HepG2 (cell line): ENCODE data around the gene PIM3. TPM values are rescaled to one million over a fixed set of nuclear protein-coding genes. Genes with fewer than 3 reads are reported as not detected.
A peak's percentile ranks its signal among the peaks of the same experiment; 100 is the strongest.

ENCODE experiments used
- DZIP1 ChIP-seq: sonication (generic); formaldehyde crosslinking; IDR thresholded peaks from 2 replicates; pipeline ENCODE4 v1.5.0; 2020; ENCODE audit warnings: mild to moderate bottlenecking, missing genetic modification reagents
- FOXP4 ChIP-seq: sonication (generic); formaldehyde crosslinking; IDR thresholded peaks from 2 replicates; pipeline ENCODE4 v1.4.0; 2020; ENCODE audit warnings: missing genetic modification reagents
- HNF1B ChIP-seq: sonication (generic); formaldehyde crosslinking; IDR thresholded peaks from 2 replicates; pipeline ENCODE4 v1.5.1; 2020; ENCODE audit warnings: mild to moderate bottlenecking, moderate library complexity, missing genetic modification reagents
- JUN ChIP-seq: sonication (generic); formaldehyde crosslinking; IDR thresholded peaks from 2 replicates; pipeline ENCODE4 v1.4.0; 2020; ENCODE audit warnings: mild to moderate bottlenecking, missing genetic modification reagents
- MZF1 ChIP-seq: sonication (generic); formaldehyde crosslinking; IDR thresholded peaks from 2 replicates; pipeline ENCODE4 v1.8.1; 2023; ENCODE audit warnings: mild to moderate bottlenecking, missing genetic modification reagents, borderline replicate concordance
- SPEN ChIP-seq: sonication (generic); formaldehyde crosslinking; IDR thresholded peaks from 2 replicates; pipeline ENCODE4 v1.5.1; 2020; ENCODE audit warnings: low read depth, mild to moderate bottlenecking, missing genetic modification reagents
- U2AF1 ChIP-seq: fragments of 200-400 bp; formaldehyde crosslinking; optimal IDR thresholded peaks from 2 replicates; pipeline ENCODE3; 2017; ENCODE audit warnings: mild to moderate bottlenecking, low read depth, low read length
- ZBTB21 ChIP-seq: sonication (generic); formaldehyde crosslinking; IDR thresholded peaks from 2 replicates; pipeline ENCODE4 v1.4.0; 2020; ENCODE audit warnings: missing genetic modification reagents
- ZFY ChIP-seq: sonication (generic); formaldehyde crosslinking; IDR thresholded peaks from 2 replicates; pipeline ENCODE4 v1.4.0; 2020; ENCODE audit warnings: missing genetic modification reagents
- ZNF367 ChIP-seq: sonication (generic); formaldehyde crosslinking; IDR thresholded peaks from 2 replicates; pipeline ENCODE4 v1.4.0; 2020; ENCODE audit warnings: missing genetic modification reagents, borderline replicate concordance
- ZNF549 ChIP-seq: sonication (generic); formaldehyde crosslinking; IDR thresholded peaks from 2 replicates; pipeline ENCODE4 v1.5.0; 2020; ENCODE audit warnings: missing genetic modification reagents
- ZNF557 ChIP-seq: sonication (generic); formaldehyde crosslinking; IDR thresholded peaks from 2 replicates; pipeline ENCODE4 v1.4.0; 2020; ENCODE audit warnings: missing genetic modification reagents
- ZNF713 ChIP-seq: sonication (generic); formaldehyde crosslinking; IDR thresholded peaks from 2 replicates; pipeline ENCODE4 v1.4.0; 2020; ENCODE audit warnings: mild to moderate bottlenecking, missing genetic modification reagents
- ZNF775 ChIP-seq: sonication (generic); formaldehyde crosslinking; IDR thresholded peaks from 2 replicates; pipeline ENCODE4 v1.4.0; 2020; ENCODE audit warnings: missing genetic modification reagents, mild to moderate bottlenecking, moderate library complexity, borderline replicate concordance
- polyA plus RNA-seq, 8 experiments: library from polyadenylated mRNA; depleted of rRNA in 3 of 8; stranded (reverse) in 7 of 8; unstranded in 1 of 8; fragments of >200 nt; fragmentation: Illumina TruSeq in 4 of 8; extraction: Trizol in 4 of 8; gene quantifications; 2 replicates each; pipeline versions ENCODE4 v1.2.1 to v1.2.3, GENCODE V29; 2011 to 2016; ENCODE audit warnings: low read depth in 4 of 8, missing spikeins in 1 of 8, mixed read lengths in 1 of 8; ENCODE audit not compliant: insufficient read depth in 1 of 8
- total RNA-seq, 5 experiments: library from RNA; depleted of rRNA; stranded (reverse); fragments of >200 nt; fragmentation: Illumina TruSeq; extraction: Trizol; gene quantifications; 2 replicates each; pipeline ENCODE4 v1.2.3, GENCODE V29; 2016; ENCODE audit warnings: low read depth in 1 of 5
- TF ChIP-seq, protein P1 (sequence below): sonication (generic); formaldehyde crosslinking; IDR thresholded peaks from 2 replicates; pipeline ENCODE4 v1.8.1; 2022; ENCODE audit warnings: low read depth, mild to moderate bottlenecking, missing genetic modification reagents
- TF ChIP-seq, protein P2 (sequence below): sonication (generic); formaldehyde crosslinking; IDR thresholded peaks from 2 replicates; pipeline ENCODE4 v1.4.0; 2020; ENCODE audit warnings: missing genetic modification reagents, borderline replicate concordance

Gene PIM3
- total and polyA plus RNA-seq, 2 of the 13 experiments (the other 11 are each of a cell fraction or from before 2014, with no cell fraction given), result 21.6 to 31.2 TPM

- TF ChIP-seq HNF1B (CRISPR knock-in tag) (no peak; the same call in 1 of the 2 replicates), ZBTB21 (CRISPR knock-in tag) (no peak), U2AF1 (no peak), ZNF775 (CRISPR knock-in tag) (no peak), ZFY (peak; percentile 61), SPEN (CRISPR knock-in tag) (peak; percentile 18; the same call in 1 of the 2 replicates), DZIP1 (CRISPR knock-in tag) (no peak), ZNF549 (CRISPR knock-in tag) (peak; percentile 89; the same call in 1 of the 2 replicates), ZNF713 (no peak), JUN (CRISPR knock-in tag) (no peak), FOXP4 (CRISPR knock-in tag) (peak; percentile 38; the same call in 1 of the 2 replicates), ZNF557 (CRISPR knock-in tag) (no peak), MZF1 (CRISPR knock-in tag) (no peak), ZNF367 (CRISPR knock-in tag) (no peak)
- TF ChIP-seq, protein P1, sequence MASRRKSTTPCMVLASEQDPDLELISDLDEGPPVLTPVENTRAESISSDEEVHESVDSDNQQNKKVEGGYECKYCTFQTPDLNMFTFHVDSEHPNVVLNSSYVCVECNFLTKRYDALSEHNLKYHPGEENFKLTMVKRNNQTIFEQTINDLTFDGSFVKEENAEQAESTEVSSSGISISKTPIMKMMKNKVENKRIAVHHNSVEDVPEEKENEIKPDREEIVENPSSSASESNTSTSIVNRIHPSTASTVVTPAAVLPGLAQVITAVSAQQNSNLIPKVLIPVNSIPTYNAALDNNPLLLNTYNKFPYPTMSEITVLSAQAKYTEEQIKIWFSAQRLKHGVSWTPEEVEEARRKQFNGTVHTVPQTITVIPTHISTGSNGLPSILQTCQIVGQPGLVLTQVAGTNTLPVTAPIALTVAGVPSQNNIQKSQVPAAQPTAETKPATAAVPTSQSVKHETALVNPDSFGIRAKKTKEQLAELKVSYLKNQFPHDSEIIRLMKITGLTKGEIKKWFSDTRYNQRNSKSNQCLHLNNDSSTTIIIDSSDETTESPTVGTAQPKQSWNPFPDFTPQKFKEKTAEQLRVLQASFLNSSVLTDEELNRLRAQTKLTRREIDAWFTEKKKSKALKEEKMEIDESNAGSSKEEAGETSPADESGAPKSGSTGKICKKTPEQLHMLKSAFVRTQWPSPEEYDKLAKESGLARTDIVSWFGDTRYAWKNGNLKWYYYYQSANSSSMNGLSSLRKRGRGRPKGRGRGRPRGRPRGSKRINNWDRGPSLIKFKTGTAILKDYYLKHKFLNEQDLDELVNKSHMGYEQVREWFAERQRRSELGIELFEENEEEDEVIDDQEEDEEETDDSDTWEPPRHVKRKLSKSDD (CRISPR knock-in tag), result no peak
- TF ChIP-seq, protein P2, sequence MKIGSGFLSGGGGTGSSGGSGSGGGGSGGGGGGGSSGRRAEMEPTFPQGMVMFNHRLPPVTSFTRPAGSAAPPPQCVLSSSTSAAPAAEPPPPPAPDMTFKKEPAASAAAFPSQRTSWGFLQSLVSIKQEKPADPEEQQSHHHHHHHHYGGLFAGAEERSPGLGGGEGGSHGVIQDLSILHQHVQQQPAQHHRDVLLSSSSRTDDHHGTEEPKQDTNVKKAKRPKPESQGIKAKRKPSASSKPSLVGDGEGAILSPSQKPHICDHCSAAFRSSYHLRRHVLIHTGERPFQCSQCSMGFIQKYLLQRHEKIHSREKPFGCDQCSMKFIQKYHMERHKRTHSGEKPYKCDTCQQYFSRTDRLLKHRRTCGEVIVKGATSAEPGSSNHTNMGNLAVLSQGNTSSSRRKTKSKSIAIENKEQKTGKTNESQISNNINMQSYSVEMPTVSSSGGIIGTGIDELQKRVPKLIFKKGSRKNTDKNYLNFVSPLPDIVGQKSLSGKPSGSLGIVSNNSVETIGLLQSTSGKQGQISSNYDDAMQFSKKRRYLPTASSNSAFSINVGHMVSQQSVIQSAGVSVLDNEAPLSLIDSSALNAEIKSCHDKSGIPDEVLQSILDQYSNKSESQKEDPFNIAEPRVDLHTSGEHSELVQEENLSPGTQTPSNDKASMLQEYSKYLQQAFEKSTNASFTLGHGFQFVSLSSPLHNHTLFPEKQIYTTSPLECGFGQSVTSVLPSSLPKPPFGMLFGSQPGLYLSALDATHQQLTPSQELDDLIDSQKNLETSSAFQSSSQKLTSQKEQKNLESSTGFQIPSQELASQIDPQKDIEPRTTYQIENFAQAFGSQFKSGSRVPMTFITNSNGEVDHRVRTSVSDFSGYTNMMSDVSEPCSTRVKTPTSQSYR, result peak; percentile 36; the same call in 1 of the 2 replicates
Measured at GRCh38 chr22:49955581-49956417, 4.8 kb upstream of the PIM3 start (continued).
